ENCODE data around the gene CNTRL. TPM values are rescaled to one million over a fixed set of nuclear protein-coding genes. Genes with fewer than 3 reads are reported as not detected.

The CNTRL gene
- total RNA-seq, 1 experiment from 2014 or later: 11.6 TPM

DNA sequence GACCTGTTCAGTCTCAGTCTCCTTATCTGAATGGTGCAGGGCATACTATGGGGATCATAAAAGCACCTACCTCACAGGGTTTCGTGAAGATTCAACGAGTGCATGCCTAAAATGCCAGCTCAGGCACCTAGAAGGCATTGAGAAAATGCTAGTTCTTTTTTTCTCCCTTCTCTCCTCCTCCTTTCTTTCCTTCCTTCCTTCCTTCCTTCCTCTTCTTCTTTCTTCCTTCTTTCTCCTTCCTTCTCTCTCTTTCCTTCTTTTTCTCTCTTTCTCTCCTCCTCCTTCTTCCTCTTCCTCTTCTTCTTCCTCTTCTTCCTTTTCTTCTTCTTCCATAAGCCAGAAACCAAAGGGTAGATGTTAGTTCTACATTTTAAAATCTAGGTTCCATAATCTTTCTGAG lies 139.2 kb downstream of the CNTRL start:
- Histone ChIP-seq H3K23ac (ENCODE audit: insufficient read length, low read depth, low read length) (no peak overlapping the region), H3K18ac (ENCODE audit: insufficient read length, low read depth, low read length) (no peak overlapping the region), H3K9me3 (ENCODE audit: control insufficient read depth, low read depth, low read length) (no peaks in the 10 kb centered on the region), H3K79me1 (ENCODE audit: insufficient read depth, low read depth, low read length, poor library complexity, severe bottlenecking) (no peaks in the 10 kb centered on the region), H4K91ac (ENCODE audit: insufficient read length, low read depth, low read length) (no peak overlapping the region), H2AFZ (ENCODE audit: low read length) (no peak overlapping the region), H3K79me2 (ENCODE audit: insufficient read depth, low read length) (no peaks in the 10 kb centered on the region), H3K27me3 (ENCODE audit: insufficient read depth, low read length) (no peaks in the 10 kb centered on the region), H3K14ac (ENCODE audit: insufficient read depth, low read length) (no peak overlapping the region), H2BK12ac (ENCODE audit: insufficient read length, low read depth, low read length) (no peak overlapping the region), H2AK5ac (ENCODE audit: insufficient read length, low read length) (no peak overlapping the region), H3K4ac (ENCODE audit: low read depth, low read length) (no peak overlapping the region), H2BK15ac (ENCODE audit: low read depth, low read length) (no peak overlapping the region), H3K4me1 (ENCODE audit: insufficient read depth, low read length) (0 out of 2 replicates have a peak, but pooled peaks cover 2% of the 10 kb centered on the region), H4K5ac (ENCODE audit: insufficient read length, low read depth, low read length) (no peak overlapping the region), H3K56ac (ENCODE audit: insufficient read length, low read depth, low read length) (no peak overlapping the region), H4K20me1 (ENCODE audit: control insufficient read depth, insufficient read depth, insufficient read length) (no peaks in the 10 kb centered on the region), H2BK5ac (ENCODE audit: insufficient read length, low read length) (no peak overlapping the region), H3K23me2 (ENCODE audit: insufficient read length, low read depth, low read length, poor library complexity, severe bottlenecking) (no peaks in the 10 kb centered on the region), H4K8ac (replicated peaks; ENCODE audit: insufficient read length, low read depth, low read length) (no peak overlapping the region), H3K4me2 (ENCODE audit: insufficient read depth, insufficient read length, low read length) (no peak overlapping the region), H2BK120ac (ENCODE audit: low read depth, low read length, poor library complexity, severe bottlenecking) (no peak overlapping the region), H2BK20ac (ENCODE audit: low read depth, low read length, poor library complexity, severe bottlenecking) (no peak overlapping the region), H3T11ph (ENCODE audit: low read length) (no peak overlapping the region), H3K9ac (ENCODE audit: extremely low read depth, insufficient read length, low read length) (no peak overlapping the region), H3K27ac (ENCODE audit: insufficient read length, low read depth, low read length) (no peak overlapping the region)
- Mint-ChIP-seq H3K4me1 (peaks cover 10 to 14% of the 10 kb centered on the region in 2 experiments), H3K27me3 (ENCODE audit: low read depth) (peaks cover 50% of the 10 kb centered on the region), H3K4me3 (no peak overlapping the region), H3K27ac (no peak overlapping the region), H3K36me3 (ENCODE audit: insufficient read depth in 1 of 3, low read depth in 3 of 3) (no peaks in the 10 kb centered on the region), H3K9me3 (no peaks in the 10 kb centered on the region)
- TF ChIP-seq, protein P1, sequence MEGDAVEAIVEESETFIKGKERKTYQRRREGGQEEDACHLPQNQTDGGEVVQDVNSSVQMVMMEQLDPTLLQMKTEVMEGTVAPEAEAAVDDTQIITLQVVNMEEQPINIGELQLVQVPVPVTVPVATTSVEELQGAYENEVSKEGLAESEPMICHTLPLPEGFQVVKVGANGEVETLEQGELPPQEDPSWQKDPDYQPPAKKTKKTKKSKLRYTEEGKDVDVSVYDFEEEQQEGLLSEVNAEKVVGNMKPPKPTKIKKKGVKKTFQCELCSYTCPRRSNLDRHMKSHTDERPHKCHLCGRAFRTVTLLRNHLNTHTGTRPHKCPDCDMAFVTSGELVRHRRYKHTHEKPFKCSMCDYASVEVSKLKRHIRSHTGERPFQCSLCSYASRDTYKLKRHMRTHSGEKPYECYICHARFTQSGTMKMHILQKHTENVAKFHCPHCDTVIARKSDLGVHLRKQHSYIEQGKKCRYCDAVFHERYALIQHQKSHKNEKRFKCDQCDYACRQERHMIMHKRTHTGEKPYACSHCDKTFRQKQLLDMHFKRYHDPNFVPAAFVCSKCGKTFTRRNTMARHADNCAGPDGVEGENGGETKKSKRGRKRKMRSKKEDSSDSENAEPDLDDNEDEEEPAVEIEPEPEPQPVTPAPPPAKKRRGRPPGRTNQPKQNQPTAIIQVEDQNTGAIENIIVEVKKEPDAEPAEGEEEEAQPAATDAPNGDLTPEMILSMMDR (conservative IDR thresholded peaks at IDR 0.05): no peak
- DNase-seq: no peak
- no CpG with 5 or more reads among the region's 2 CpGs for WGBS (ENCODE audit: extremely low coverage, insufficient read length, low lambda C conversion rate)
